ENCODE data around the gene RAB3IL1. TPM values are rescaled to one million over a fixed set of nuclear protein-coding genes. Genes with fewer than 3 reads are reported as not detected.
A peak's percentile ranks its signal among the peaks of the same experiment; 100 is the strongest.

RAB3IL1 gene
- total and polyA plus RNA-seq, 2 of the 13 experiments (the other 11 are each of a cell fraction or from before 2014, with no cell fraction given), result 1.2 to 2.0 TPM

DNA sequence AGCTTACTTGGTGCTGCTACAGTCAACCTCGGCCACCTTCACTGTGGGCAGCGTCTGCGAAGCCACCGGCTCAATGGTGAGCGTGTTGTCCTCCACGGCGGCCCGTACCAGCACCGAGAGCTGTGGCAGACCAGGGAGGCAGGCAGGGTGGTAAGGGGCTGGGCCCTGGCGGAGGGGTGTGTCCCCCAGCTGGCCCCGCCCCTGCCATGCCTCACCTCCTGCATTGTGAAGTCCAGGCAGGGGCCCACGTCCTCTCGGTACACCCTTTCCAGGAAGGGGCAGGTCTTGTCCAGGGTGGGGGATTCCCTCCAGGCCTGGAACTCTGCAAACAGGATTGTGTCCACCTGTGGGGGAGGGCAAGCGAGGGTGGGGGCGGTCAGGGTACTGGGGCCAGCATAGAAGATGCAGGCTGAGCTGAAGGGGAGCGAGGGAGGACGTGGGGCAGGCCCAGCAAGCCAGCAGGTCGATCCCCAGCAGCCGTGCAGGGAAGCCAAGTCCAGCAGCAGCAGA is 12.8 kb downstream of the RAB3IL1 start (continued):
- TF ChIP-seq, protein P1, sequence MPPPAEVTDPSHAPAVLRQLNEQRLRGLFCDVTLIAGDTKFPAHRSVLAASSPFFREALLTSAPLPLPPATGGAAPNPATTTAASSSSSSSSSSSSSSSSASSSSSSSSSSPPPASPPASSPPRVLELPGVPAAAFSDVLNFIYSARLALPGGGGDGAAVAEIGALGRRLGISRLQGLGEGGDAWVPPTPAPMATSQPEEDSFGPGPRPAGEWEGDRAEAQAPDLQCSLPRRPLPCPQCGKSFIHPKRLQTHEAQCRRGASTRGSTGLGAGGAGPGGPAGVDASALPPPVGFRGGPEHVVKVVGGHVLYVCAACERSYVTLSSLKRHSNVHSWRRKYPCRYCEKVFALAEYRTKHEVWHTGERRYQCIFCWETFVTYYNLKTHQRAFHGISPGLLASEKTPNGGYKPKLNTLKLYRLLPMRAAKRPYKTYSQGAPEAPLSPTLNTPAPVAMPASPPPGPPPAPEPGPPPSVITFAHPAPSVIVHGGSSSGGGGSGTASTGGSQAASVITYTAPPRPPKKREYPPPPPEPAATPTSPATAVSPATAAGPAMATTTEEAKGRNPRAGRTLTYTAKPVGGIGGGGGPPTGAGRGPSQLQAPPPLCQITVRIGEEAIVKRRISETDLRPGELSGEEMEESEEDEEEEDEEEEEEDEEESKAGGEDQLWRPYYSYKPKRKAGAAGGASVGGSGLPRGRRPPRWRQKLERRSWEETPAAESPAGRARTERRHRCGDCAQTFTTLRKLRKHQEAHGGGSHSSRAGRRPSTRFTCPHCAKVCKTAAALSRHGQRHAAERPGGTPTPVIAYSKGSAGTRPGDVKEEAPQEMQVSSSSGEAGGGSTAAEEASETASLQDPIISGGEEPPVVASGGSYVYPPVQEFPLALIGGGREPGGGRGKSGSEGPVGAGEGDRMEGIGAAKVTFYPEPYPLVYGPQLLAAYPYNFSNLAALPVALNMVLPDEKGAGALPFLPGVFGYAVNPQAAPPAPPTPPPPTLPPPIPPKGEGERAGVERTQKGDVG (CRISPR knock-in tag; IDR thresholded peaks at IDR 0.05; ENCODE audit: borderline replicate concordance), result no peak
- TF ChIP-seq, protein P2, sequence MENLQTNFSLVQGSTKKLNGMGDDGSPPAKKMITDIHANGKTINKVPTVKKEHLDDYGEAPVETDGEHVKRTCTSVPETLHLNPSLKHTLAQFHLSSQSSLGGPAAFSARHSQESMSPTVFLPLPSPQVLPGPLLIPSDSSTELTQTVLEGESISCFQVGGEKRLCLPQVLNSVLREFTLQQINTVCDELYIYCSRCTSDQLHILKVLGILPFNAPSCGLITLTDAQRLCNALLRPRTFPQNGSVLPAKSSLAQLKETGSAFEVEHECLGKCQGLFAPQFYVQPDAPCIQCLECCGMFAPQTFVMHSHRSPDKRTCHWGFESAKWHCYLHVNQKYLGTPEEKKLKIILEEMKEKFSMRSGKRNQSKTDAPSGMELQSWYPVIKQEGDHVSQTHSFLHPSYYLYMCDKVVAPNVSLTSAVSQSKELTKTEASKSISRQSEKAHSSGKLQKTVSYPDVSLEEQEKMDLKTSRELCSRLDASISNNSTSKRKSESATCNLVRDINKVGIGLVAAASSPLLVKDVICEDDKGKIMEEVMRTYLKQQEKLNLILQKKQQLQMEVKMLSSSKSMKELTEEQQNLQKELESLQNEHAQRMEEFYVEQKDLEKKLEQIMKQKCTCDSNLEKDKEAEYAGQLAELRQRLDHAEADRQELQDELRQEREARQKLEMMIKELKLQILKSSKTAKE (CRISPR knock-in tag; IDR thresholded peaks at IDR 0.05; ENCODE audit: borderline replicate concordance), result no peak
- TF ChIP-seq, protein P3, sequence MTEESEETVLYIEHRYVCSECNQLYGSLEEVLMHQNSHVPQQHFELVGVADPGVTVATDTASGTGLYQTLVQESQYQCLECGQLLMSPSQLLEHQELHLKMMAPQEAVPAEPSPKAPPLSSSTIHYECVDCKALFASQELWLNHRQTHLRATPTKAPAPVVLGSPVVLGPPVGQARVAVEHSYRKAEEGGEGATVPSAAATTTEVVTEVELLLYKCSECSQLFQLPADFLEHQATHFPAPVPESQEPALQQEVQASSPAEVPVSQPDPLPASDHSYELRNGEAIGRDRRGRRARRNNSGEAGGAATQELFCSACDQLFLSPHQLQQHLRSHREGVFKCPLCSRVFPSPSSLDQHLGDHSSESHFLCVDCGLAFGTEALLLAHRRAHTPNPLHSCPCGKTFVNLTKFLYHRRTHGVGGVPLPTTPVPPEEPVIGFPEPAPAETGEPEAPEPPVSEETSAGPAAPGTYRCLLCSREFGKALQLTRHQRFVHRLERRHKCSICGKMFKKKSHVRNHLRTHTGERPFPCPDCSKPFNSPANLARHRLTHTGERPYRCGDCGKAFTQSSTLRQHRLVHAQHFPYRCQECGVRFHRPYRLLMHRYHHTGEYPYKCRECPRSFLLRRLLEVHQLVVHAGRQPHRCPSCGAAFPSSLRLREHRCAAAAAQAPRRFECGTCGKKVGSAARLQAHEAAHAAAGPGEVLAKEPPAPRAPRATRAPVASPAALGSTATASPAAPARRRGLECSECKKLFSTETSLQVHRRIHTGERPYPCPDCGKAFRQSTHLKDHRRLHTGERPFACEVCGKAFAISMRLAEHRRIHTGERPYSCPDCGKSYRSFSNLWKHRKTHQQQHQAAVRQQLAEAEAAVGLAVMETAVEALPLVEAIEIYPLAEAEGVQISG (CRISPR knock-in tag; IDR thresholded peaks at IDR 0.05), result peak; percentile 25; the same call in 1 of the 2 replicates
- TF ChIP-seq HNRNPUL1 (IDR thresholded peaks at IDR 0.05; ENCODE audit: low read depth, low read length) (no peak), NRL (CRISPR knock-in tag; IDR thresholded peaks at IDR 0.05; ENCODE audit: borderline replicate concordance) (peak; percentile 55; the same call in 1 of the 2 replicates), ZSCAN29 (CRISPR knock-in tag; conservative IDR thresholded peaks at IDR 0.05) (0 out of 2 replicates have a peak, but pooled peaks have one; percentile 48), ZNF337 (CRISPR knock-in tag; IDR thresholded peaks at IDR 0.05; ENCODE audit: borderline replicate concordance, low read depth) (0 out of 2 replicates have a peak, but pooled peaks have one; percentile 27), ZNF737 (CRISPR knock-in tag; IDR thresholded peaks at IDR 0.05; ENCODE audit: borderline replicate concordance) (no peak), ZNF230 (CRISPR knock-in tag; IDR thresholded peaks at IDR 0.05) (peak; percentile 62; the same call in 1 of the 2 replicates), ZNF652 (CRISPR knock-in tag; IDR thresholded peaks at IDR 0.05; ENCODE audit: borderline replicate concordance, low read depth) (no peak), SCMH1 (CRISPR knock-in tag; IDR thresholded peaks at IDR 0.05; ENCODE audit: borderline replicate concordance) (no peak), MAFF (IDR thresholded peaks at IDR 0.05; ENCODE audit: low read depth, low read length) (no peak), ZNF143 (CRISPR knock-in tag; IDR thresholded peaks at IDR 0.05) (no peak), PITX1 (CRISPR knock-in tag; IDR thresholded peaks at IDR 0.05) (no peak)
- TF ChIP-seq, protein P4, sequence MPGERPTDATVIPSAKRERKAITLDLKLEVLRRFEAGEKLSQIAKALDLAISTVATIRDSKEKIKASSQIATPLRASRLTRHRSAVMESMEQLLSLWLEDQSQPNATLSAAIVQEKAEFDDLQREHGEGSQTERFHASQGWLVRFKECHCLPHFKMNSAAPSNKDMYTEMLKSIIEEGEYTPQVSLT (CRISPR knock-in tag; IDR thresholded peaks at IDR 0.05; ENCODE audit: borderline replicate concordance, low read depth), result no peak
- TF ChIP-seq, protein P5, sequence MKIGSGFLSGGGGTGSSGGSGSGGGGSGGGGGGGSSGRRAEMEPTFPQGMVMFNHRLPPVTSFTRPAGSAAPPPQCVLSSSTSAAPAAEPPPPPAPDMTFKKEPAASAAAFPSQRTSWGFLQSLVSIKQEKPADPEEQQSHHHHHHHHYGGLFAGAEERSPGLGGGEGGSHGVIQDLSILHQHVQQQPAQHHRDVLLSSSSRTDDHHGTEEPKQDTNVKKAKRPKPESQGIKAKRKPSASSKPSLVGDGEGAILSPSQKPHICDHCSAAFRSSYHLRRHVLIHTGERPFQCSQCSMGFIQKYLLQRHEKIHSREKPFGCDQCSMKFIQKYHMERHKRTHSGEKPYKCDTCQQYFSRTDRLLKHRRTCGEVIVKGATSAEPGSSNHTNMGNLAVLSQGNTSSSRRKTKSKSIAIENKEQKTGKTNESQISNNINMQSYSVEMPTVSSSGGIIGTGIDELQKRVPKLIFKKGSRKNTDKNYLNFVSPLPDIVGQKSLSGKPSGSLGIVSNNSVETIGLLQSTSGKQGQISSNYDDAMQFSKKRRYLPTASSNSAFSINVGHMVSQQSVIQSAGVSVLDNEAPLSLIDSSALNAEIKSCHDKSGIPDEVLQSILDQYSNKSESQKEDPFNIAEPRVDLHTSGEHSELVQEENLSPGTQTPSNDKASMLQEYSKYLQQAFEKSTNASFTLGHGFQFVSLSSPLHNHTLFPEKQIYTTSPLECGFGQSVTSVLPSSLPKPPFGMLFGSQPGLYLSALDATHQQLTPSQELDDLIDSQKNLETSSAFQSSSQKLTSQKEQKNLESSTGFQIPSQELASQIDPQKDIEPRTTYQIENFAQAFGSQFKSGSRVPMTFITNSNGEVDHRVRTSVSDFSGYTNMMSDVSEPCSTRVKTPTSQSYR (CRISPR knock-in tag; IDR thresholded peaks at IDR 0.05; ENCODE audit: borderline replicate concordance), result peak; percentile 78
